ENCODE results near the gene PBX3.

GRCh38 chr9:125968714-125969374, 221.7 kb downstream of the PBX3 start:
- no peak for TF ChIP-seq PHF20 (IDR thresholded peaks at IDR 0.05; ENCODE audit: partially characterized antibody)
- TF ChIP-seq ZNF133 (CRISPR knock-in tag; IDR thresholded peaks at IDR 0.05) = no peak
